ENCODE measurements around the gene FRMPD1.

Gene FRMPD1

GRCh38 chr9:37622462-37622861 is 28.3 kb upstream of the FRMPD1 start:
- peaks cover 3% of the 10 kb centered on the region for H3K4me1 Mint-ChIP-seq (ENCODE audit: low read depth)
- no peaks in the 10 kb centered on the region for H3K36me3 Mint-ChIP-seq (ENCODE audit: low read depth)
- no peak overlapping the region for H3K27ac Mint-ChIP-seq
- no peak for DNase-seq (ENCODE audit: low spot score)
- H3K9me3 Mint-ChIP-seq = no peaks in the 10 kb centered on the region
- no peak overlapping the region for H3K4me3 Mint-ChIP-seq
- peaks cover 16% of the 10 kb centered on the region for H3K27me3 Mint-ChIP-seq (ENCODE audit: low read depth)

GRCh38 chr9:37623267-37623666 is 27.5 kb upstream of the FRMPD1 start:
- H3K36me3 Mint-ChIP-seq (ENCODE audit: low read depth) = no peaks in the 10 kb centered on the region
- H3K4me3 Mint-ChIP-seq = no peak overlapping the region
- H3K27ac Mint-ChIP-seq = no peak overlapping the region
- H3K9me3 Mint-ChIP-seq = no peaks in the 10 kb centered on the region
- H3K4me1 Mint-ChIP-seq (ENCODE audit: low read depth) = no peaks in the 10 kb centered on the region
- no peak for DNase-seq (ENCODE audit: low spot score)
- H3K27me3 Mint-ChIP-seq (ENCODE audit: low read depth) = peaks cover 15% of the 10 kb centered on the region

- Mint-ChIP-seq H3K27me3 (ENCODE audit: low read depth) (peaks cover 11% of the 10 kb centered on the region), H3K9me3 (no peaks in the 10 kb centered on the region), H3K27ac (no peak overlapping the region), H3K4me3 (no peak overlapping the region), H3K36me3 (ENCODE audit: low read depth) (no peaks in the 10 kb centered on the region), H3K4me1 (ENCODE audit: low read depth) (no peaks in the 10 kb centered on the region)
- no peak for DNase-seq (ENCODE audit: low spot score)
Measured at GRCh38 chr9:37624073-37624472, 26.7 kb upstream of the FRMPD1 start.

- no peak for DNase-seq (ENCODE audit: low spot score)
- no peaks in the 10 kb centered on the region for H3K36me3 Mint-ChIP-seq (ENCODE audit: low read depth)
- peaks cover 11% of the 10 kb centered on the region for H3K27me3 Mint-ChIP-seq (ENCODE audit: low read depth)
- H3K4me3 Mint-ChIP-seq = no peak overlapping the region
- no peaks in the 10 kb centered on the region for H3K9me3 Mint-ChIP-seq
- no peaks in the 10 kb centered on the region for H3K4me1 Mint-ChIP-seq (ENCODE audit: low read depth)
- no peak overlapping the region for H3K27ac Mint-ChIP-seq
Measured at GRCh38 chr9:37625036-37625757, 25.6 kb upstream of the FRMPD1 start.

- Mint-ChIP-seq H3K9me3 (no peaks in the 10 kb centered on the region), H3K36me3 (ENCODE audit: low read depth) (no peaks in the 10 kb centered on the region), H3K4me3 (no peak overlapping the region), H3K27me3 (ENCODE audit: low read depth) (peaks cover 12% of the 10 kb centered on the region), H3K27ac (no peak overlapping the region), H3K4me1 (ENCODE audit: low read depth) (no peaks in the 10 kb centered on the region)
- DNase-seq (ENCODE audit: low spot score) = no peak
Measured at GRCh38 chr9:37625758-37626147, 25.0 kb upstream of the FRMPD1 start.

- Mint-ChIP-seq H3K4me1 (ENCODE audit: low read depth) (no peaks in the 10 kb centered on the region), H3K27ac (no peak overlapping the region), H3K27me3 (ENCODE audit: low read depth) (peaks cover 14% of the 10 kb centered on the region), H3K36me3 (ENCODE audit: low read depth) (no peaks in the 10 kb centered on the region), H3K9me3 (no peaks in the 10 kb centered on the region), H3K4me3 (no peak overlapping the region)
- no peak for DNase-seq (ENCODE audit: low spot score)
Measured at GRCh38 chr9:37626708-37627292, 24.0 kb upstream of the FRMPD1 start.

GRCh38 chr9:37632479-37632878 is 18.3 kb upstream of the FRMPD1 start:
- Mint-ChIP-seq H3K4me1 (ENCODE audit: low read depth) (no peaks in the 10 kb centered on the region), H3K36me3 (ENCODE audit: low read depth) (no peaks in the 10 kb centered on the region), H3K27ac (no peak overlapping the region), H3K9me3 (no peaks in the 10 kb centered on the region), H3K4me3 (no peak overlapping the region), H3K27me3 (ENCODE audit: low read depth) (peaks cover 15% of the 10 kb centered on the region)
- DNase-seq (ENCODE audit: low spot score) = no peak

- Mint-ChIP-seq H3K4me3 (no peak overlapping the region), H3K27ac (no peak overlapping the region), H3K36me3 (ENCODE audit: low read depth) (no peaks in the 10 kb centered on the region), H3K4me1 (ENCODE audit: low read depth) (no peaks in the 10 kb centered on the region), H3K27me3 (ENCODE audit: low read depth) (peaks cover 10% of the 10 kb centered on the region), H3K9me3 (no peaks in the 10 kb centered on the region)
- DNase-seq (ENCODE audit: low spot score) = no peak
Measured at GRCh38 chr9:37635808-37636207, 14.9 kb upstream of the FRMPD1 start.

- peaks cover 16% of the 10 kb centered on the region for H3K27me3 Mint-ChIP-seq (ENCODE audit: low read depth)
- no peak overlapping the region for H3K27ac Mint-ChIP-seq
- no peaks in the 10 kb centered on the region for H3K36me3 Mint-ChIP-seq (ENCODE audit: low read depth)
- H3K4me1 Mint-ChIP-seq (ENCODE audit: low read depth) = no peaks in the 10 kb centered on the region
- no peak overlapping the region for H3K4me3 Mint-ChIP-seq
- H3K9me3 Mint-ChIP-seq = no peaks in the 10 kb centered on the region
- no peak for DNase-seq (ENCODE audit: low spot score)
Measured at GRCh38 chr9:37636511-37637448, 14.0 kb upstream of the FRMPD1 start.

- no peak for DNase-seq (ENCODE audit: low spot score)
- Mint-ChIP-seq H3K27me3 (ENCODE audit: low read depth) (peaks cover 22% of the 10 kb centered on the region), H3K27ac (no peak overlapping the region), H3K4me1 (ENCODE audit: low read depth) (no peaks in the 10 kb centered on the region), H3K36me3 (ENCODE audit: low read depth) (no peaks in the 10 kb centered on the region), H3K9me3 (no peaks in the 10 kb centered on the region), H3K4me3 (no peak overlapping the region)
Measured at GRCh38 chr9:37639109-37639762, 11.5 kb upstream of the FRMPD1 start.

GRCh38 chr9:37639841-37640240 is 10.9 kb upstream of the FRMPD1 start:
- Mint-ChIP-seq H3K27ac (no peak overlapping the region), H3K27me3 (ENCODE audit: low read depth) (peaks cover 22% of the 10 kb centered on the region), H3K4me1 (ENCODE audit: low read depth) (no peaks in the 10 kb centered on the region), H3K9me3 (no peaks in the 10 kb centered on the region), H3K36me3 (ENCODE audit: low read depth) (no peaks in the 10 kb centered on the region), H3K4me3 (no peak overlapping the region)
- DNase-seq (ENCODE audit: low spot score) = no peak

GRCh38 chr9:37640246-37640645 is 10.5 kb upstream of the FRMPD1 start:
- H3K4me3 Mint-ChIP-seq = no peak overlapping the region
- no peak for DNase-seq (ENCODE audit: low spot score)
- no peaks in the 10 kb centered on the region for H3K9me3 Mint-ChIP-seq
- no peak overlapping the region for H3K27ac Mint-ChIP-seq
- no peaks in the 10 kb centered on the region for H3K4me1 Mint-ChIP-seq (ENCODE audit: low read depth)
- H3K27me3 Mint-ChIP-seq (ENCODE audit: low read depth) = peaks cover 24% of the 10 kb centered on the region
- no peaks in the 10 kb centered on the region for H3K36me3 Mint-ChIP-seq (ENCODE audit: low read depth)

- no peak for DNase-seq (ENCODE audit: low spot score)
- Mint-ChIP-seq H3K36me3 (ENCODE audit: low read depth) (no peaks in the 10 kb centered on the region), H3K4me1 (ENCODE audit: low read depth) (no peaks in the 10 kb centered on the region), H3K4me3 (no peak overlapping the region), H3K9me3 (no peaks in the 10 kb centered on the region), H3K27me3 (ENCODE audit: low read depth) (peaks cover 32% of the 10 kb centered on the region), H3K27ac (no peak overlapping the region)
Measured at GRCh38 chr9:37641331-37641730, 9.4 kb upstream of the FRMPD1 start.

GRCh38 chr9:37643214-37643613 is 7.5 kb upstream of the FRMPD1 start:
- H3K9me3 Mint-ChIP-seq = no peaks in the 10 kb centered on the region
- peaks cover 42% of the 10 kb centered on the region for H3K27me3 Mint-ChIP-seq (ENCODE audit: low read depth)
- no peaks in the 10 kb centered on the region for H3K4me1 Mint-ChIP-seq (ENCODE audit: low read depth)
- H3K27ac Mint-ChIP-seq = no peak overlapping the region
- no peak for DNase-seq (ENCODE audit: low spot score)
- H3K36me3 Mint-ChIP-seq (ENCODE audit: low read depth) = no peaks in the 10 kb centered on the region
- H3K4me3 Mint-ChIP-seq = no peak overlapping the region

Measured in T-helper 2 cell treated with Interferon-gamma antibody and Interleukin-4, amounts not matched to agents 5 μg/mL and 100 μg/mL, for 36 hours (primary cell).